Measurements from ENCODE around the gene ZNF502.

DNA sequence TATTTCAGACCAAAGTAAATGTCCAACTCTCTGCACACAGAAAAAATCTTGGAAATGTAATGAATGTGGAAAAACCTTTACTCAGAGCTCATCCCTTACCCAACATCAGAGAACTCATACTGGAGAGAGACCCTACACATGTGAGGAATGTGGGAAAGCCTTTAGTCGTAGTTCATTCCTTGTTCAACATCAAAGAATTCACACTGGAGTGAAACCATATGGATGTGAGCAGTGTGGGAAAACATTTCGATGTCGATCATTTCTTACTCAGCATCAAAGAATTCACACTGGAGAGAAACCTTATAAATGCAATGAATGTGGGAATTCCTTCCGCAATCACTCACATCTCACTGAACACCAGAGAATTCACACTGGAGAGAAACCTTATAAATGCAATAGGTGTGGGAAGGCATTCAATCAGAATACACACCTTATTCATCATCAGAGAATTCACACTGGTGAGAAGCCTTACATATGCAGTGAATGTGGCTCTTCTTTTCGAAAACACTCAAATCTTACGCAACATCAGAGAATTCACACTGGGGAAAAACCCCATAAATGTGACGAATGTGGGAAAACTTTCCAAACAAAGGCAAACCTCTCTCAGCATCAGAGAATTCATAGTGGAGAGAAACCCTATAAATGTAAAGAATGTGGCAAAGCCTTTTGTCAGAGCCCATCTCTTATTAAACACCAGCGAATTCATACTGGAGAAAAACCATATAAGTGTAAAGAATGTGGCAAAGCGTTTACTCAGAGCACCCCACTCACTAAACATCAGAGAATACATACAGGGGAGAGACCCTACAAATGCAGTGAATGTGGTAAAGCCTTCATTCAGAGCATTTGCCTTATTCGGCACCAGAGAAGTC, 9.0 kb downstream of the ZNF502 start:
- no peak for TF ChIP-seq EZH2 (IDR thresholded peaks at IDR 0.05; ENCODE audit: borderline replicate concordance, low read length)
- TF ChIP-seq, protein P1, sequence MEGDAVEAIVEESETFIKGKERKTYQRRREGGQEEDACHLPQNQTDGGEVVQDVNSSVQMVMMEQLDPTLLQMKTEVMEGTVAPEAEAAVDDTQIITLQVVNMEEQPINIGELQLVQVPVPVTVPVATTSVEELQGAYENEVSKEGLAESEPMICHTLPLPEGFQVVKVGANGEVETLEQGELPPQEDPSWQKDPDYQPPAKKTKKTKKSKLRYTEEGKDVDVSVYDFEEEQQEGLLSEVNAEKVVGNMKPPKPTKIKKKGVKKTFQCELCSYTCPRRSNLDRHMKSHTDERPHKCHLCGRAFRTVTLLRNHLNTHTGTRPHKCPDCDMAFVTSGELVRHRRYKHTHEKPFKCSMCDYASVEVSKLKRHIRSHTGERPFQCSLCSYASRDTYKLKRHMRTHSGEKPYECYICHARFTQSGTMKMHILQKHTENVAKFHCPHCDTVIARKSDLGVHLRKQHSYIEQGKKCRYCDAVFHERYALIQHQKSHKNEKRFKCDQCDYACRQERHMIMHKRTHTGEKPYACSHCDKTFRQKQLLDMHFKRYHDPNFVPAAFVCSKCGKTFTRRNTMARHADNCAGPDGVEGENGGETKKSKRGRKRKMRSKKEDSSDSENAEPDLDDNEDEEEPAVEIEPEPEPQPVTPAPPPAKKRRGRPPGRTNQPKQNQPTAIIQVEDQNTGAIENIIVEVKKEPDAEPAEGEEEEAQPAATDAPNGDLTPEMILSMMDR (conservative IDR thresholded peaks at IDR 0.05 in 1 of 2, IDR thresholded peaks at IDR 0.05 in 1 of 2; ENCODE audit: extremely low read depth in 1 of 2, insufficient read depth in 1 of 2, low read depth in 1 of 2, low read length in 2 of 2) = no peak

All from mammary epithelial cell (primary cell).